Measurements from ENCODE around the gene PRSS50.

DNA sequence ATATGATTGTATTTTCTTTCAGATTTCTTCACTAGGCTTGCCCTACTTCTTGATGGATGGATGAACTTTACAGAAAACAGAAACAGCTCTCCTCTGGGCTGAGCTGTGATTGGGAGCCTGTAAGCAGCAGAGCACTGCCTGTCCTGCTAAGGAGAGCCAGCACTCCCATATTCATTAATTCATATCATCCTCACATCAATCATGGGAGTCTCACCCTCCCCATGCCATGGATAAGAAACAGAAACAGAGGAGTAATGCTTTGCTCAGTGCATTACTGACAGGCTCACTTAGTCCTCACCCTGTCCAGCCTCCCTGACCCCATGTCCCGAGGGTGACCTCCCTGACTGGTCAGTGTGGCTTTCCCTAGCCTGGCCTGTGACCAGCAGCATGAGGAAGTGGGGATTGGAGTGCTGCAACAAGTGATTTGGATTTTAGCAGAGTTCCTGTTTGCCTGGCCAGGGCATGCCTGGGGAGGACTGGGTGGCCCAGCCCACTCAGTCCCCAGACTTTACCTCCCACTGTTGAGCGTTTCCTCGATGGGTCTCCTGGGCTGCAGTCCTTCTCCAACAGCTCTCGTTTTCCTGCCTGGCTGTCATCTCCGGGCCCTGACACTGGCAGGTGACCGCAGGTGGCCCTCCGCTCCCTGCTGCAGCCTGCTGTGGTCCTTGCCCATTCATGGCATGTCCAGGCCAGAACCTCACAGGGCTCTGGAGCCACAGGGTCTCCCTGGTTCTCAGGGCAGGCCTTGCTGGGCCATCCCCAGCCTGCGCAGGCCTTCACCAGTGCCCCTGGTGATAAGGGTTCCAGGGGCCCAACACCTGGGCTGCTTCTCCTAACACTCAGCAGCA lies 17.8 kb downstream of the PRSS50 start:
- TF ChIP-seq POLR2A (IDR thresholded peaks at IDR 0.05): no peak
- TF ChIP-seq, protein P1, sequence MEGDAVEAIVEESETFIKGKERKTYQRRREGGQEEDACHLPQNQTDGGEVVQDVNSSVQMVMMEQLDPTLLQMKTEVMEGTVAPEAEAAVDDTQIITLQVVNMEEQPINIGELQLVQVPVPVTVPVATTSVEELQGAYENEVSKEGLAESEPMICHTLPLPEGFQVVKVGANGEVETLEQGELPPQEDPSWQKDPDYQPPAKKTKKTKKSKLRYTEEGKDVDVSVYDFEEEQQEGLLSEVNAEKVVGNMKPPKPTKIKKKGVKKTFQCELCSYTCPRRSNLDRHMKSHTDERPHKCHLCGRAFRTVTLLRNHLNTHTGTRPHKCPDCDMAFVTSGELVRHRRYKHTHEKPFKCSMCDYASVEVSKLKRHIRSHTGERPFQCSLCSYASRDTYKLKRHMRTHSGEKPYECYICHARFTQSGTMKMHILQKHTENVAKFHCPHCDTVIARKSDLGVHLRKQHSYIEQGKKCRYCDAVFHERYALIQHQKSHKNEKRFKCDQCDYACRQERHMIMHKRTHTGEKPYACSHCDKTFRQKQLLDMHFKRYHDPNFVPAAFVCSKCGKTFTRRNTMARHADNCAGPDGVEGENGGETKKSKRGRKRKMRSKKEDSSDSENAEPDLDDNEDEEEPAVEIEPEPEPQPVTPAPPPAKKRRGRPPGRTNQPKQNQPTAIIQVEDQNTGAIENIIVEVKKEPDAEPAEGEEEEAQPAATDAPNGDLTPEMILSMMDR (IDR thresholded peaks at IDR 0.05): no peak

All from vagina (tissue), 2 donors.